ENCODE measurements around the gene TMEM141. TPM values are rescaled to one million over a fixed set of nuclear protein-coding genes. Genes with fewer than 3 reads are reported as not detected.

TMEM141 gene
- total RNA-seq, 1 donor from 2014 or later, result 57.8 TPM

DNA sequence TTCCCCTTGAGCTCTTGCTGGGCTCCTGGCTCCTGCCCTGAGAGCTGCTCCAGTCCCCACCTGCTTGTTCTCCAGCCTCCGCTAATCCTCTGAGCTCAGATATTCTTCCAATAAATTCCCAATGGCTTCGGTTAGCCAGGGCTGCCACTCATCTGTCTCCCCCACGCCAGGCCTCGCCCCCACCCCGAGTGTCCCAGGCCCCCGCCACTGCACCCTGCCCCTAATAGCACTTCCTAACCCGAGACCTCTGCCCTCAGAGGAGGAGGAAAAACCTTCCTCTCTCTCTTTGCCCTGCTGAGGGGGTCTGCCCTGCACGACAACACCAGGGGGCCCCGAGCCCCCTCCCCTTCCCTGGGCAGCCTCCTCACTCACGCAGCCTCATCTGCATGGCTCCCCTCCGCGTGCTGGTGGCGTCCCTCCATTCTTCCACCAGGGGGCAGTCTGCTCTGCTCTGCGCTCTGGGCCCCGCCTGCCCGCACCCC, 21.4 kb upstream of the TMEM141 start:
- no peak for DNase-seq (ENCODE audit: low spot score, unreplicated experiment)
- Mint-ChIP-seq H3K36me3 (ENCODE audit: insufficient read depth) (no peaks in the 10 kb centered on the region), H3K4me3 (ENCODE audit: low read depth) (no peak overlapping the region), H3K9me3 (ENCODE audit: low read depth) (peaks cover 7% of the 10 kb centered on the region), H3K4me1 (ENCODE audit: low read depth) (peaks cover 1% of the 10 kb centered on the region), H3K27ac (no peak overlapping the region), H3K27me3 (peaks cover 3% of the 10 kb centered on the region)
- TF ChIP-seq, protein P1, sequence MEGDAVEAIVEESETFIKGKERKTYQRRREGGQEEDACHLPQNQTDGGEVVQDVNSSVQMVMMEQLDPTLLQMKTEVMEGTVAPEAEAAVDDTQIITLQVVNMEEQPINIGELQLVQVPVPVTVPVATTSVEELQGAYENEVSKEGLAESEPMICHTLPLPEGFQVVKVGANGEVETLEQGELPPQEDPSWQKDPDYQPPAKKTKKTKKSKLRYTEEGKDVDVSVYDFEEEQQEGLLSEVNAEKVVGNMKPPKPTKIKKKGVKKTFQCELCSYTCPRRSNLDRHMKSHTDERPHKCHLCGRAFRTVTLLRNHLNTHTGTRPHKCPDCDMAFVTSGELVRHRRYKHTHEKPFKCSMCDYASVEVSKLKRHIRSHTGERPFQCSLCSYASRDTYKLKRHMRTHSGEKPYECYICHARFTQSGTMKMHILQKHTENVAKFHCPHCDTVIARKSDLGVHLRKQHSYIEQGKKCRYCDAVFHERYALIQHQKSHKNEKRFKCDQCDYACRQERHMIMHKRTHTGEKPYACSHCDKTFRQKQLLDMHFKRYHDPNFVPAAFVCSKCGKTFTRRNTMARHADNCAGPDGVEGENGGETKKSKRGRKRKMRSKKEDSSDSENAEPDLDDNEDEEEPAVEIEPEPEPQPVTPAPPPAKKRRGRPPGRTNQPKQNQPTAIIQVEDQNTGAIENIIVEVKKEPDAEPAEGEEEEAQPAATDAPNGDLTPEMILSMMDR (IDR thresholded peaks at IDR 0.05; ENCODE audit: unreplicated experiment), result peak; percentile 49

DNA sequence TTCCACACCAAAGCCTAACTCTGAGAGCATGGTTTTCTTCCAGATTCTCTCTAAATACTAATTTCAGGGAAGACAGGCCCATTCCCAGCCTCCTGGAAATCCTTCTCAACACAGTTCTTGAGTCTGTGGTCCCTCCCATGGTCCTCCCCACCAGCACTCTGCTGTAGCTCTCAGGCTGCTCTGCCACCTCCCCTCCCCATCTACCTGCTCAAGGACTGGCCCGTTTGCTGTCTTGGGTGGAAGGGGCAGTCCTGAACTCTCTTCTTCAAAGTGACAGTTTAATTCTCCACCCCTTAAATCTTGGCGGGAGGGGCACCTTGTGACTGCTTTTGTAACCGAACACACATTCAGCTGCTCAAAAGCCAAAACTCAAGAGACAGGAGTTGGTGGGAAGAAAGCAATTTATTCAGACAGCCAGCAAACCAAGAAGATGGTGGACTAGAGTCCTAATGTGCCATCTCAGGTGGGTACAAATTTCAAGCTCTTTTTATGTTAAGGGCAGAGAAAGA, 19.2 kb upstream of the TMEM141 start:
- Mint-ChIP-seq H3K9me3 (ENCODE audit: low read depth) (peaks cover 7% of the 10 kb centered on the region), H3K27ac (no peak overlapping the region), H3K4me1 (ENCODE audit: low read depth) (peaks cover 2% of the 10 kb centered on the region), H3K4me3 (ENCODE audit: low read depth) (no peak overlapping the region), H3K36me3 (ENCODE audit: insufficient read depth) (no peaks in the 10 kb centered on the region), H3K27me3 (peaks cover 2% of the 10 kb centered on the region)
- TF ChIP-seq, protein P1 (IDR thresholded peaks at IDR 0.05; ENCODE audit: unreplicated experiment), result no peak
- no peak for DNase-seq (ENCODE audit: low spot score, unreplicated experiment)

DNA sequence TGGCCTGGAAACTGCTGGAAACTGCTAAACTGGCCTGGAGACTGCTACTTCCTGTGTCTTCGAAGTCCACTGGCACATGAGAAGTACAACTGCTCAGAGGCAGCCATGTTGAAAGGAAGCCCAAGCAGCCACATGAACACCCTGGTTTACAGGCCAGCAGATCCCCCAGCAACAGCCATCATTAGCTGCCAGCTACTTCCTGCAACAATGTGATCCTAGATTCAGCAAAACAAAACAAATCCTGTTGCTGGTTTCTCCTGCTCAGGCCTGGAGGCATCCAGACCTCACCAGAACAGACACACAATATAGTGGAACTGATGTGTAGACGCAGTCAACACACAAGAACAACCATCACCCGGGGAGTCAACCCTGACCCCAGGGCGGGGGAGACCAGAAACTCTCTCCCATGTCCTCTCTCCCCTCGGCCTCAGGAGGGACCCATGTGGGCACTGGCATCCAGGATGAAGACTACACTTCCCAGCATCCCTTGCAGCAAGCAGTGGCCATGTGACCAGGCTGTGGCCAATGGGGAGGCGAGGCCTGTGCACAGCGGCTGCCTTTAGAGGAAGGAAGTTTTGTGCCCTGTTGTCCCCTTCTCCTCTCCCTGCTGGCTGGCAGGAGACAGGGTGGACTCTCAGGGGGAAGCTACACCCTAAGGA, 17.6 kb upstream of the TMEM141 start:
- TF ChIP-seq, protein P1 (IDR thresholded peaks at IDR 0.05; ENCODE audit: unreplicated experiment), result no peak
- peaks cover 4% of the 10 kb centered on the region for H3K4me1 Mint-ChIP-seq (ENCODE audit: low read depth)
- DNase-seq (ENCODE audit: low spot score, unreplicated experiment), result no peak
- H3K27me3 Mint-ChIP-seq, result peaks cover 10% of the 10 kb centered on the region
- no peak overlapping the region for H3K27ac Mint-ChIP-seq
- H3K4me3 Mint-ChIP-seq (ENCODE audit: low read depth), result no peak overlapping the region
- H3K9me3 Mint-ChIP-seq (ENCODE audit: low read depth), result peaks cover 7% of the 10 kb centered on the region
- H3K36me3 Mint-ChIP-seq (ENCODE audit: insufficient read depth), result no peaks in the 10 kb centered on the region

DNA sequence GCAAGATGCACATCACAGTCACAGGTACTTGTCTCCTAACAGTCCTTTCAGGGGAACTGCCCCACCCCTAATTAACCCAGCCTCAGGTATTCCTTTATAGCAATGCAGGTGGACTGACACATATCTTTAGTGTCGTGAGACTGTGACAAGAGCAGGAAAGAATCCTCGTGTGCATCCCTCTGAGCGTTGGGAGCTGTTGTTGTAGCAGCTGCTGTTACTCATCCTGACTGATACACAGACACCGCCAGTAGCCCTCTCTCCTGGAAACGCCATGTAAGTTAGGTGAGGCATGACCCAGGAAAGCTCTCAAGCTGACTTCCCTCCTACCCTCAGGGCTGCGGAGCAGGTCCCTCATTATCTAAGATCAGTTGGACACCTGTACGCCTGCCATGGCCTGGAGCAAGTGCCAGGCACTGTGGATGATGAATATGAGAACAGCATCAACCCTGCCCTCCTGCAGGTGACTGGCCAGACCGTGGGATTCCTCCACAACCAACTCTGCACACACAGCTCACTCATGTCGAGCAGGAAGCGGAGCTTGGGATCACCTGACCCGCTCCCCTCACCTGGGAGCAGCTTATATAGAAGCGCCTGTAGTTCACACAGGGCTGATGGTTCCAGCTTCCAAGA, 16.6 kb upstream of the TMEM141 start:
- TF ChIP-seq, protein P1 (IDR thresholded peaks at IDR 0.05; ENCODE audit: unreplicated experiment), result no peak
- peaks cover 7% of the 10 kb centered on the region for H3K9me3 Mint-ChIP-seq (ENCODE audit: low read depth)
- no peak overlapping the region for H3K4me3 Mint-ChIP-seq (ENCODE audit: low read depth)
- DNase-seq (ENCODE audit: low spot score, unreplicated experiment), result no peak
- H3K4me1 Mint-ChIP-seq (ENCODE audit: low read depth), result peaks cover 4% of the 10 kb centered on the region
- H3K27ac Mint-ChIP-seq, result no peak overlapping the region
- H3K36me3 Mint-ChIP-seq (ENCODE audit: insufficient read depth), result no peaks in the 10 kb centered on the region
- peaks cover 16% of the 10 kb centered on the region for H3K27me3 Mint-ChIP-seq

DNA sequence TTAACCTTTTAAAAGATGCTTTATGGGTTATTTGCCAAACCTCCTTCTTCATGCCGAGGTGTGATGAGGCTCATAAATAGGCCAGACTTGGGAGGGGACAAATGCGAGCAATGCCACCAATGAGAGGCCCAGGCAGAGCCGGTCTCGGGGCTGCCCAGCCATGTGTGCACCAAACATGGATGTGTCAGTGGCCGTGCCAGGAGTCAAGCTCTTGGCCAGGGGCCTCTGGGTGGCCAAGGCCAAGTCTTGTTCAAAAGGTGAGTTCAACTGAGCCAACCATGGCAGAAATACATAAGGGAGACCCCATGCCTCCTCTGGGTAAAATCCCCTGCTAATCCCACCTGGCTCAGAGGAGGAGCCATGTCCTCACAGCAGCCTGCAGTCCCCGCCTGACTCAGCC, 16.0 kb upstream of the TMEM141 start:
- DNase-seq (ENCODE audit: low spot score, unreplicated experiment), result no peak
- Mint-ChIP-seq H3K9me3 (ENCODE audit: low read depth) (peaks cover 7% of the 10 kb centered on the region), H3K27ac (no peak overlapping the region), H3K27me3 (peaks cover 16% of the 10 kb centered on the region), H3K4me1 (ENCODE audit: low read depth) (peaks cover 7% of the 10 kb centered on the region), H3K4me3 (ENCODE audit: low read depth) (no peak overlapping the region), H3K36me3 (ENCODE audit: insufficient read depth) (no peaks in the 10 kb centered on the region)
- TF ChIP-seq, protein P1 (IDR thresholded peaks at IDR 0.05; ENCODE audit: unreplicated experiment), result no peak
